MCF 10A (cell line): ENCODE data around the gene NFASC. TPM values are rescaled to one million over a fixed set of nuclear protein-coding genes. Genes with fewer than 3 reads are reported as not detected.

Experiments
- BruUV-seq: library from RNA; stranded (reverse); fragments of 400-500 nt; replicated peaks from 2 replicates; lab custom pipeline; 2021; lab: Mats Ljungman, UMichigan
- CTCF ChIA-PET: fragments of 300-600 bp; sonication (Branson Sonifier 250); formaldehyde crosslinking; extraction: SDS; loops from one replicate; lab custom pipeline; 2021; ENCODE audit warnings: antibody characterized with exemption, inconsistent platforms; lab: Yijun Ruan, JAX
- POLR2A ChIA-PET: fragments of 300-600, 350-650 bp; sonication (Branson Sonifier 250); formaldehyde crosslinking; extraction: SDS; loops from one replicate; lab custom pipeline; 2020; ENCODE audit warnings: antibody characterized with exemption, inconsistent platforms; lab: Yijun Ruan, JAX
- DNase-seq: peaks from one replicate; pipeline ENCODE4 v3.0.0-alpha.2; 2018; ENCODE audit not compliant: unreplicated experiment
- H3K27ac Mint-ChIP-seq: one replicate; pipeline ENCODE4 v1.8.0; 2022; ENCODE audit warnings: mild to moderate bottlenecking, low read depth, mixed read lengths; ENCODE audit not compliant: unreplicated experiment
- H3K27me3 Mint-ChIP-seq: one replicate; pipeline ENCODE4 v1.8.0; 2022; ENCODE audit warnings: mixed read lengths; ENCODE audit not compliant: insufficient read depth, unreplicated experiment
- H3K36me3 Mint-ChIP-seq: one replicate; pipeline ENCODE4 v1.8.0; 2022; ENCODE audit warnings: mild to moderate bottlenecking, moderate library complexity, mixed read lengths; ENCODE audit not compliant: insufficient read depth, unreplicated experiment
- H3K4me1 Mint-ChIP-seq: one replicate; pipeline ENCODE4 v1.8.0; 2022; ENCODE audit warnings: mixed read lengths; ENCODE audit not compliant: insufficient read depth, unreplicated experiment
- H3K4me3 Mint-ChIP-seq: one replicate; pipeline ENCODE4 v1.8.0; 2022; ENCODE audit warnings: mild to moderate bottlenecking, moderate library complexity, mixed read lengths; ENCODE audit not compliant: unreplicated experiment
- H3K9me3 Mint-ChIP-seq: one replicate; pipeline ENCODE4 v1.8.0; 2022; ENCODE audit warnings: mixed read lengths; ENCODE audit not compliant: unreplicated experiment
- CTCF ChIP-seq: fragments of 200-600 bp; IDR thresholded peaks from one replicate; pipeline ENCODE4 v1.8.0; 2022; ENCODE audit warnings: antibody characterized with exemption, mild to moderate bottlenecking; ENCODE audit not compliant: unreplicated experiment
- intact Hi-C: fragments of 100-400 bp; cut with micrococcal nuclease; formaldehyde crosslinking; loops from 2 replicates; pipeline ENCODE4 v1.14.1; 2022
- total RNA-seq: library from RNA; stranded (reverse); gene quantifications from 2 replicates; pipeline ENCODE4 v1.2.3, GENCODE V29; 2022

NFASC gene
- total RNA-seq, 1 experiment from 2014 or later: 0.98 TPM

DNA sequence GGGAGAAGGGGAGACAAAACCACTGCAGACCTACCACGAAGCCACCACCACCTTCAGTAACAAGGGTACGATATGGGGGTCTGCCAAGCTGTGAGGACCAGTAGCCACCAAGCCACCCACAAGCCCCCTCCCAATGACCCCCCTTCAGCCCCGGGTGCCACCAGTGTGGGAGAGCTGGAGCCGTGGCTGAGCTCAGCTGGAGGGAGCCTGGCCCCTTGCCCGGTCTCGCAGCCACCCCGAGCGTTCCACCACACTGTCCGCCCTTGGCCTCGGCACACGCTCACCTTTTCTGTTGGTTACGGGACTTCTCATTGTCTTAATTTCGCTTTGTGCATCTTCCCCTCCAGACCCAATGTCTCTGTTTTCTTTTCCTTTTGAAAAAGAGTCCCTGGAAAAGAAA lies 145.9 kb downstream of the NFASC start:
- H3K27ac Mint-ChIP-seq: no peak overlapping the region
- ChIA-PET CTCF (interaction anchor here (0.6 to 6.5 kb wide), 3 partner anchors 28 to 365 kb away, joined by 4 to 47 read pairs (median 5); no protein-coding TSS in a partner anchor), POLR2A (no interaction called here)
- no peak for TF ChIP-seq CTCF
- H3K4me1 Mint-ChIP-seq: peaks cover 6% of the 10 kb centered on the region
- H3K9me3 Mint-ChIP-seq: no peaks in the 10 kb centered on the region
- H3K27me3 Mint-ChIP-seq: peaks cover 73% of the 10 kb centered on the region
- intact Hi-C loops: no loop called here
- no peak for DNase-seq
- no TSS peak for BruUV-seq
- no peak overlapping the region for H3K4me3 Mint-ChIP-seq
- H3K36me3 Mint-ChIP-seq: no peaks in the 10 kb centered on the region

DNA sequence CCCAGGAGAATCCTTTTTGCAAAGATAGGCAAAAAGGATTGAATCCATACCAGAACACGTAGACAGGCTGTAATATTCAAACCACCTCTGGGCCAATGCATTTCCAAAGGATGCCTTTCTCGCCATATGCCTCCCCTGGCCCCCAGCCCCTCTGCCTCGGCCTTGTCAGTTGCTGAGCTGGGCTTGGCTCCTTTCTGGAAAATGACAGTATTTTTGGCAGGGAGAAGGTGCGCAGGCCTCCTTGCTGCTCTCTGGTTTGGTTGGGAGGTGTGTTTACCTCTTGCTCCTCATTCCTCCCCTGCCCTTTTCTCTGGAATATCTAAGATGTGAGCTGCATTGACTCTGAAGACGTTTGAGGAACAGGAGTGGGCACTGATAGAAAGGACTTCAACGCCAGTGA lies 146.3 kb downstream of the NFASC start:
- no peaks in the 10 kb centered on the region for H3K36me3 Mint-ChIP-seq
- peaks cover 73% of the 10 kb centered on the region for H3K27me3 Mint-ChIP-seq
- no peaks in the 10 kb centered on the region for H3K9me3 Mint-ChIP-seq
- H3K27ac Mint-ChIP-seq: no peak overlapping the region
- DNase-seq: no peak
- intact Hi-C loops: no loop called here
- H3K4me3 Mint-ChIP-seq: no peak overlapping the region
- ChIA-PET CTCF (interaction anchor here (0.7 to 6.5 kb wide), 3 partner anchors 28 to 456 kb away, joined by 4 to 47 read pairs (median 5); no protein-coding TSS in a partner anchor), POLR2A (no interaction called here)
- BruUV-seq: no TSS peak
- H3K4me1 Mint-ChIP-seq: peaks cover 6% of the 10 kb centered on the region
- no peak for TF ChIP-seq CTCF

GRCh38 chr1:205017766-205018165 lies 147.1 kb downstream of the NFASC start:
- Mint-ChIP-seq H3K27me3 (peaks cover 73% of the 10 kb centered on the region), H3K36me3 (no peaks in the 10 kb centered on the region), H3K9me3 (no peaks in the 10 kb centered on the region), H3K4me3 (no peak overlapping the region), H3K27ac (no peak overlapping the region), H3K4me1 (peaks cover 6% of the 10 kb centered on the region)
- TF ChIP-seq CTCF: no peak
- BruUV-seq: no TSS peak
- ChIA-PET POLR2A (interaction anchor here (0.9 kb wide), 1 partner anchor 11 kb away, joined by 3 read pairs; no protein-coding TSS in a partner anchor), CTCF (interaction anchor here (0.6 to 1.0 kb wide), 3 partner anchors 29 to 456 kb away, joined by 4 to 5 read pairs (median 4); no protein-coding TSS in a partner anchor)
- intact Hi-C loops: no loop called here
- no peak for DNase-seq

DNA sequence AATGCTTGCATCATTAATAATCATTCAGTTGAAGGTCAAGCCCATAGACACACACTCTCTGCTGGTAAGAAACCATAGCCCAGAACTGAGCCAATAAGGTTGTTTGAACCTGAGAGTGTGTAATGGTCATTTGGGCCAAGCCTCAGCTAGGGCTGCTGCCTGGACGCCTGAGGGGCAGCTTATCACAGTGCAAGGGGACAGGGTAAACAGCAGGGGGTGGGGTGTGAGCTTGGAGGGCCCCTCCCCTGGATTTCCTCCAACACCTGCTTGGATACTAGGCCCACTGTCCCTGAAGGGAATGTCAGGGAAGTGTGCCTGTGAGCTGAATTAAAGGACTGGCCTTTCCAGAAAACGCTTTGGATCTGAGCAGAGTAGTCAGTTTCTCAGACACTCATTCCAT lies 147.7 kb downstream of the NFASC start:
- ChIA-PET CTCF (interaction anchor here (0.6 to 2.3 kb wide), 4 partner anchors 29 to 46 kb away, joined by 4 to 12 read pairs (median 6); no protein-coding TSS in a partner anchor), POLR2A (interaction anchor here (0.9 kb wide), 1 partner anchor 10 kb away, joined by 3 read pairs; no protein-coding TSS in a partner anchor)
- H3K4me1 Mint-ChIP-seq: peaks cover 6% of the 10 kb centered on the region
- H3K27ac Mint-ChIP-seq: no peak overlapping the region
- no TSS peak for BruUV-seq
- H3K4me3 Mint-ChIP-seq: no peak overlapping the region
- no peak for TF ChIP-seq CTCF
- H3K36me3 Mint-ChIP-seq: no peaks in the 10 kb centered on the region
- intact Hi-C loops: no loop called here
- no peaks in the 10 kb centered on the region for H3K9me3 Mint-ChIP-seq
- peaks cover 73% of the 10 kb centered on the region for H3K27me3 Mint-ChIP-seq
- DNase-seq: no peak
